Cardiac fibroblast (primary cell): Measurements from ENCODE around the gene APBA1.
"Not testable (repeated sequence)": the region's sequence is repeated elsewhere in the genome, so short reads cannot be mapped to it uniquely, and the experiment has no call there.

ENCODE experiments used
- DNase-seq, 2 donors: peaks; one replicate each; pipeline versions ENCODE4 v3.0.0 to v3.0.0-alpha.2; 2010; ENCODE audit warnings: low read depth in 2 of 2
- H3K4me3 ChIP-seq, 2 donors: replicated peaks in 1 of 2; 1 replicate in 1 of 2; 2 replicates in 1 of 2; pipeline ENCODE4 v1.5.1; 2011; ENCODE audit warnings: low read depth in 2 of 2, low read length in 2 of 2, mild to moderate bottlenecking in 2 of 2, moderate library complexity in 1 of 2
- TF ChIP-seq, protein P1 (sequence below): IDR thresholded peaks from one replicate; pipeline ENCODE4 v1.5.1; 2011; ENCODE audit warnings: low read depth, mild to moderate bottlenecking, low read length, inconsistent platforms

The APBA1 gene

DNA sequence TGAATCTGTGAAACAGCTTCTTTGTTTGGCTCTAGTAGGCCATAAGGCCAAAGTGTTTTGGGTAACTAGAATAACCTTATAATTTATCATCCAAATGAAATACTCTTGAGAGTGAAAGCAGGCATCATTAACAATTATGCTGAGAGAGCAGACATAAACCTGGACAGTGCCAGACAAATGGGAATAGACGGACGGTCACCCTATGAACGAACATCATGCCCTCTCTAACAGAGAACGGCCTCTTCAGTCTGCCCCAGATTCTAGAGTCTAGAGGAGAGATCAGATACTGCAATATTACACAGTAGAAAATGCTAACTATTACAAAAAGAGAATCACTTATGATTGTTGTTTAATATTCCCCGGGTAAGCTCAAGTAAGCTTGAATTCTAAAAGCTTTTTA, 68.5 kb downstream of the APBA1 start:
- TF ChIP-seq, protein P1, sequence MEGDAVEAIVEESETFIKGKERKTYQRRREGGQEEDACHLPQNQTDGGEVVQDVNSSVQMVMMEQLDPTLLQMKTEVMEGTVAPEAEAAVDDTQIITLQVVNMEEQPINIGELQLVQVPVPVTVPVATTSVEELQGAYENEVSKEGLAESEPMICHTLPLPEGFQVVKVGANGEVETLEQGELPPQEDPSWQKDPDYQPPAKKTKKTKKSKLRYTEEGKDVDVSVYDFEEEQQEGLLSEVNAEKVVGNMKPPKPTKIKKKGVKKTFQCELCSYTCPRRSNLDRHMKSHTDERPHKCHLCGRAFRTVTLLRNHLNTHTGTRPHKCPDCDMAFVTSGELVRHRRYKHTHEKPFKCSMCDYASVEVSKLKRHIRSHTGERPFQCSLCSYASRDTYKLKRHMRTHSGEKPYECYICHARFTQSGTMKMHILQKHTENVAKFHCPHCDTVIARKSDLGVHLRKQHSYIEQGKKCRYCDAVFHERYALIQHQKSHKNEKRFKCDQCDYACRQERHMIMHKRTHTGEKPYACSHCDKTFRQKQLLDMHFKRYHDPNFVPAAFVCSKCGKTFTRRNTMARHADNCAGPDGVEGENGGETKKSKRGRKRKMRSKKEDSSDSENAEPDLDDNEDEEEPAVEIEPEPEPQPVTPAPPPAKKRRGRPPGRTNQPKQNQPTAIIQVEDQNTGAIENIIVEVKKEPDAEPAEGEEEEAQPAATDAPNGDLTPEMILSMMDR = no peak
- H3K4me3 ChIP-seq = no peak overlapping the region
- no peak for DNase-seq

DNA sequence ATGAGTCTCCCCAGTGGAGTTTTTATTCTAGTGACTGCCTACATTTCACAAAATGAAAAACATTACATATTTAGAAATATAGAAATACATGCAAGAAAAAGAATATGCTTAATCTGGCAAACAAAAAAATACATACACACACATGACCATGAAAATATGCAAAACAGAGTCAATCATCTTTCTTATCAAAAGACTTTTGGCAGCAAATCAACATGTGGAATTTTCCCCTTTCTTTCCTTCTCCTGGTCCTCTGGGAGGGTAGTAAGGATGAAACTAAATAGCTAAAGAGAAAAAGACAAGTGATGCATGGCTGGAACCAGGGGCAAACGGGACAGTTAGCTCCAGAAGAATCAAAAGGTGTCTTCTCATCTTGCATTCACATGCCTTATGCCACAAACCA, 69.4 kb downstream of the APBA1 start:
- peak in 1 of 2 donors; percentile 29 for DNase-seq
- TF ChIP-seq, protein P1 = no peak
- no peak overlapping the region for H3K4me3 ChIP-seq

DNA sequence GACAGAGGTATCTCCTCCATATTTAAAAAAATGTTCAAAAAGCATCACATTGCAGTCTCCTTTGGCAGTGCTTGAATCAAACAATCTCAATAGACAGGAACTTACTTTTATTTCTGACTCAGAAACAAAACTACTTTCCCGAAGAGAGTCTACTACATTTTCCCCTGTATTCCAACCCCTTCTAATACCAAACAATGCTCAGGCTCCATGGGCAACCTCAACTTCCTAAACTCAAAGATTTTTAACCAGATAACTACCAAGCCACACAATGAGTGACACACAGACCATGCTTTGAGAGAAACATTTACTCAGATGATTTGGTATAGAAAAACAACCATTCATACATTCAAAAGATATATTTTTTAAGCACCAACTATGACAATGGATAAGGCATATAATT, 70.5 kb downstream of the APBA1 start:
- TF ChIP-seq, protein P1 = no peak
- no peak for DNase-seq

DNA sequence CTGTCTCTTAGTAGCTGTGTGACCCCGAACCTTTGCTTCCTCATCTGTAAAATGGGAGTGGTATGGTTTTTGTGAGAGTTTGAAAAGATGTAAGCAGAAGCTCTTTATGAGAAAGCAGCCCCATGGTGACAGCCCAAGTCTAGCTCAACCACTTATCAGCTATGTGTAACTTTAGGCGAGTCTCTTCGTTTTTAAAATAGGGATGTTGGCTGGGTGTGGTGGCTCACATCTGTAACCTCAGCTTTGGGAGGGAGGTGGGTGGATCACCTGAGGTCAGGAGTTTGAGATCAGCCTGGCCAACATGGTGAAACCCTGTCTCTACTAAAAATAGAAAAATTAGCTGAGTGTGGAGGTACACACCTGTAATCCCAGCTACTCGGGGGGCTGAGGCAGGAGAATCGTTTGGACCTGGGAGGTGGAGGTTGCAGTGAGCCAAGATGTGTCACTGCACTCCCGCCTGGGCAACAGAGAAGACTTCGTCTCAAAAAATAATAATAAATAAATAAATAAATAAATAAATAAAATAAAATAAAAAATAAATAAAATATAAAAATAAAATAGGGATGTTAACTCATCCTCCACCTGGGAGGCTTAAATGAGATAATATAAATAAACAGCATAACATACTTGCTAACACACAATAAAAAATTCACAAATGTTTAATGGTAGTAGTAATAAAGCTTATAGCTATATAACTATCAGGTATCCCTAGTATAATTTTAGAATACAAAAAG, 71.7 kb downstream of the APBA1 start:
- TF ChIP-seq, protein P1 = no peak
- DNase-seq = no peak
- H3K4me3 ChIP-seq = no peak overlapping the region

More for the DNA sequence above, 70.5 kb downstream of the APBA1 start:
- no peak overlapping the region for H3K4me3 ChIP-seq

DNA sequence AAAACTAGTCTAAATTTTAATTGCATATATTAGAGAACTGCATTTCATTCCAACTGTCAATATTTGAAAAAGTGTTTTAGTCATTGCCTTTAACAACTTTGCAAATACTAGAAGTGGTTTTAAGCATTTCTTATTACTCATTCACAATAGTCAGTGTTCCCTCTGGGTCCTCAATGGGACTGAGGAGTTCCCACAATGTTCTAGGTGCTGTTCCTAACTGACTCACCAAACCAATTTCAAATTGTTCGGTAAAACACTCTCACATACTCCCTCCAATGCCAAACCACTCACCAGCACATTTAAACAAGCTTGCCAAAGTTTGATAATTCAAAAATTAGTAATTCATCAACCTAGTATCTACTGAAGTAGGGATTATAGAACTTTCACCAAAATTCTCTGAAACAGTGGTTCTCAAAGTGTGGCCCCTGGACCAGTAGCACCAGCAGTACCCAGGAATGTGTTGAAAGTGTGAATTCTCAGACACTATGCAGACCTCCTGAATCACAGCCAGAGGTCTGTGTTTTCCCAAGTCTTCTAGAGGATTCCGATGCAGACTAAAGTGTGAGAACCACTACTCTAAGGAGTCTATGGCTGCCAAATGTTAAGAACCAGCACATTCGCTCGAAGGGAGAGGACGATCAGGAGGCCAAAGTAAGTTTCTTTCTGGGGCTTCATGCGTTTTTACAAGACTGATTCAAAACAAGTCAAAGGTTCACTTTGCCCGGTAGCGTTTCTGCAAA, 72.8 kb downstream of the APBA1 start:
- no peak overlapping the region for H3K4me3 ChIP-seq
- peak; percentile 54 to 61 for DNase-seq
- TF ChIP-seq, protein P1 = no peak

DNA sequence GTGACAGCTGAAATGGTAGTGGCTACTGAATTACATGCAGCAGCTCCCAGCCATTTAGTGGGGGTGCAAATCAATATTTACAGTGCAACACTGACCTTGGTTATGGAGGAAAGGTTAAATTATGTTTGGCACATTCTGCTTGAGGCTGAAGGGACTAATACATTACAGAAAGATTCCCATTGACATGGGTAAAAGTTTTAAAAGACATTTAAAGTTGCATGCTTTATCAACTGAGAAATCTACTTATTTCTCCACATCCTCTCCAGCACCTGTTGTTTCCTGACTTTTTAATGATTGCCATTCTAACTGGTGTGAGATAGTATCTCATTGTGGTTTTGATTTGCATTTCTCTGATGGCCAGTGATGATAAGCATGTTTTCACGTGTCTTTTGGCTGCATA, 75.3 kb downstream of the APBA1 start:
- not testable (repeated sequence) for H3K4me3 ChIP-seq, DNase-seq

DNA sequence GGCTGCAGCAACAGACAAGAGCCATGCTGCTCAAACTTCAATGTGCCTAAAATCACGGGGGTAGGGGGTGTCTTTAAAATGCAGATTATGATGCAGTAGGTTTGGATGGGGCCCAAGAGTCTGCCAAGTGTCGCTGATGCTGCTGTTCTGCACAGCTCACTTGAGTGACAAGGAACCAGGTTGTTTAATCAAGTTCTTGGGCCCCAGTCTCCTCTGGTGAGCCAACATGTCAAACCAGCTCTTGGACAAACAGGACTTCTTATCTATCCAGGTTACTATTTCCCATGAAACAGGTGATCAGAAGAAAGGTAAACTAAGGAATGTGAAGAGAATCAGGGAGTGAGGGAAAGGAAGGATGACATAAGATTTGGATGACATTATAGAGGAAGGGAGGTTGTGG, 78.0 kb downstream of the APBA1 start:
- TF ChIP-seq, protein P1 = no peak
- DNase-seq = no peak
- no peak overlapping the region for H3K4me3 ChIP-seq
